ENCODE data around the gene HACD2. TPM values are rescaled to one million over a fixed set of nuclear protein-coding genes. Genes with fewer than 3 reads are reported as not detected.

The HACD2 gene
- total and polyA plus RNA-seq, 7 donors: 3.7 to 7.9 (median 5.7) TPM

GRCh38 chr3:123620343-123620742, 35.5 kb upstream of the HACD2 start:
- no peak overlapping the region for H3K27ac ChIP-seq
- intact Hi-C loops (cut with DNase I): no loop called here
- no peaks in the 10 kb centered on the region for H3K9me3 ChIP-seq
- ATAC-seq (no peak), DNase-seq (no peak)
- 51 to 73% (median 51%) methylated on average over 8 of the region's 8 CpGs for WGBS, 3 donors
- H3K4me1 ChIP-seq: no peaks in the 10 kb centered on the region
- no peak overlapping the region for H3K4me3 ChIP-seq
- no peaks in the 10 kb centered on the region for H3K27me3 ChIP-seq (ENCODE audit: insufficient read depth in 3 of 3, low read length in 2 of 3)
- no peaks in the 10 kb centered on the region for H3K36me3 ChIP-seq (ENCODE audit: insufficient read depth in 1 of 2, low read depth in 1 of 2)
- TF ChIP-seq CTCF (IDR thresholded peaks at IDR 0.05): no peak

- intact Hi-C loops (cut with DNase I): no loop called here
- DNase-seq: peak; percentile 56 to 72
- TF ChIP-seq CTCF (IDR thresholded peaks at IDR 0.05): no peak
- no peaks in the 10 kb centered on the region for H3K4me1 ChIP-seq
- H3K27ac ChIP-seq: no peak overlapping the region
- peaks cover 0 to 6% of the 10 kb centered on the region in 2 donors for H3K36me3 ChIP-seq (ENCODE audit: insufficient read depth in 1 of 2, low read depth in 1 of 2)
- no peaks in the 10 kb centered on the region for H3K27me3 ChIP-seq (ENCODE audit: insufficient read depth in 3 of 3, low read length in 2 of 3)
- no peaks in the 10 kb centered on the region for H3K9me3 ChIP-seq
- peak in 2 of 4 donors; percentile 29 to 42 for ATAC-seq
- H3K4me3 ChIP-seq: no peak overlapping the region
- 47 to 57% (median 52%) methylated on average over 5 of the region's 5 CpGs for WGBS, 3 donors
Measured at GRCh38 chr3:123618768-123619484, 34.1 kb upstream of the HACD2 start.

DNA sequence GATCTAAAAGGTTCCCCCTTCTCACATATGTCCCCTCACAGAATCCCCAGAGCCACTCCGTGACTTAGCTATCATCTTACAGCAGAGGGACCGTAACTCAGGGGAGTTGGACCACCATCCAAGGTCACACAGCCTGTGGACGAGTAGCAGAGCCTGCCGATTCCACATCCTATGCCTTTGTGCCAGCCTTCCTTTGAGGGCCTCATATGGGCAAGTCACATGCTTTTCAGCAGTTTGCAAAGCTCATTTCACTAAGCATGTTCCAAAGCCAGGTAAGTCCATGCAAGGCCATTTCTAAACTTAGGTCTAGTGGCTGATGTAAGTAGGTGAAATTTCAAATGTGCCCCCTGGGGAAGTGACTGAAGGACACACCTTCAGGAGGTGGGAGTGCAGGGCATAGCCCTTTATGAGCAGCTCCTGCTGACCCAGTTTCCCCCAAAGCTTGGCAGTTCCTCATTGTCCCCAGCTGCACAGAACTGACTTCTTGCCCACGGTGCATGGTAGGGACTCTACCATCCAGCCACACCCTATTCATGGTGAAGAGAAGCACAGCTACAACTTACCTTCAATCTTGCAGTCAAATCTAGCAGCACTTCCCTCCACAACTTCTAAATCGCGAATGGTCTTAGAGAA, 33.3 kb upstream of the HACD2 start:
- 64 to 71% (median 64%) methylated on average over 7 of the region's 7 CpGs for WGBS, 3 donors
- intact Hi-C loops (cut with DNase I): no loop called here
- Histone ChIP-seq H3K4me3 (no peak overlapping the region), H3K9me3 (no peaks in the 10 kb centered on the region), H3K36me3 (ENCODE audit: insufficient read depth in 1 of 2, low read depth in 1 of 2) (peaks cover 0 to 12% of the 10 kb centered on the region in 2 donors), H3K4me1 (no peaks in the 10 kb centered on the region), H3K27ac (no peak overlapping the region), H3K27me3 (ENCODE audit: insufficient read depth in 3 of 3, low read length in 2 of 3) (no peaks in the 10 kb centered on the region)
- DNase-seq: no peak
- TF ChIP-seq CTCF (IDR thresholded peaks at IDR 0.05): no peak
- peak in 1 of 4 donors; percentile 13 for ATAC-seq

GRCh38 chr3:123616593-123616992, 31.7 kb upstream of the HACD2 start:
- TF ChIP-seq CTCF (IDR thresholded peaks at IDR 0.05): no peak
- no peak overlapping the region for H3K4me3 ChIP-seq
- intact Hi-C loops (cut with DNase I): no loop called here
- WGBS, 3 donors: 78 to 88% (median 79%) methylated on average over 6 of the region's 6 CpGs
- ATAC-seq (no peak), DNase-seq (no peak)
- H3K36me3 ChIP-seq (ENCODE audit: insufficient read depth in 1 of 2, low read depth in 1 of 2): peaks cover 0 to 22% of the 10 kb centered on the region in 2 donors
- H3K27ac ChIP-seq: no peak overlapping the region
- no peaks in the 10 kb centered on the region for H3K4me1 ChIP-seq
- no peaks in the 10 kb centered on the region for H3K27me3 ChIP-seq (ENCODE audit: insufficient read depth in 3 of 3, low read length in 2 of 3)
- no peaks in the 10 kb centered on the region for H3K9me3 ChIP-seq

All from psoas muscle (tissue), 8 donors.